Uterus (tissue), 2 donors: ENCODE measurements around the gene DAB2IP.

Experiments used
- POLR2A ChIP-seq, 2 donors: fragments of 450-650 bp; IDR thresholded peaks; one replicate each; pipeline ENCODE4 v1.6.1; 2016; ENCODE audit warnings: antibody characterized with exemption in 2 of 2, mild to moderate bottlenecking in 1 of 2, moderate library complexity in 1 of 2
- TF ChIP-seq, protein P1 (sequence below), 4 experiments: fragments of 200-600 bp in 2 of 4; fragments of 450-650 bp in 2 of 4; sonication (generic) in 2 of 4; IDR thresholded peaks; one replicate each; pipeline ENCODE4 v1.5.1; 2016 to 2019; ENCODE audit warnings: antibody characterized with exemption in 4 of 4, mild to moderate bottlenecking in 2 of 4, moderate library complexity in 1 of 4

DNA sequence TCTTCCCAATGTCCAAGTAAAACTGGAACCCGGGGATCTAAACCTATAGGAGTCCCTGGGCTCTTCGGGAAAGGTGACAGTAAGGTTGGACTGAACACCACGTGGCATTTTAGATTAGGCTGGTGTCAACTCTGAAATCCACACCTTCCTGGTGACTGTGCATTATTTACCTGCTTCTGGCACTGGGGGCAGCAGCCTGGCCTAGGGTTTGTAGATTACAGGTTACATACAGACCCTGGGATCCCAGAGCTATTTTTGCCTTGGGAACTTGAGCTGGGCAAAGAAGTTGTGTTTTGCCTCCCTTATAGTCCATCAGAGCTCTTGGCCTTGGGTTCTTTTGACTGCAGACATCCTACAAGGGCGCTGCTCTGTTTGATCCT lies 173.2 kb downstream of the DAB2IP start:
- no peak for TF ChIP-seq POLR2A (IDR thresholded peaks at IDR 0.05)
- TF ChIP-seq, protein P1, sequence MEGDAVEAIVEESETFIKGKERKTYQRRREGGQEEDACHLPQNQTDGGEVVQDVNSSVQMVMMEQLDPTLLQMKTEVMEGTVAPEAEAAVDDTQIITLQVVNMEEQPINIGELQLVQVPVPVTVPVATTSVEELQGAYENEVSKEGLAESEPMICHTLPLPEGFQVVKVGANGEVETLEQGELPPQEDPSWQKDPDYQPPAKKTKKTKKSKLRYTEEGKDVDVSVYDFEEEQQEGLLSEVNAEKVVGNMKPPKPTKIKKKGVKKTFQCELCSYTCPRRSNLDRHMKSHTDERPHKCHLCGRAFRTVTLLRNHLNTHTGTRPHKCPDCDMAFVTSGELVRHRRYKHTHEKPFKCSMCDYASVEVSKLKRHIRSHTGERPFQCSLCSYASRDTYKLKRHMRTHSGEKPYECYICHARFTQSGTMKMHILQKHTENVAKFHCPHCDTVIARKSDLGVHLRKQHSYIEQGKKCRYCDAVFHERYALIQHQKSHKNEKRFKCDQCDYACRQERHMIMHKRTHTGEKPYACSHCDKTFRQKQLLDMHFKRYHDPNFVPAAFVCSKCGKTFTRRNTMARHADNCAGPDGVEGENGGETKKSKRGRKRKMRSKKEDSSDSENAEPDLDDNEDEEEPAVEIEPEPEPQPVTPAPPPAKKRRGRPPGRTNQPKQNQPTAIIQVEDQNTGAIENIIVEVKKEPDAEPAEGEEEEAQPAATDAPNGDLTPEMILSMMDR (IDR thresholded peaks at IDR 0.05): no peak
